Measurements from ENCODE around the gene P2RY13.

GRCh38 chr3:151356794-151357462, 27.6 kb upstream of the P2RY13 start:
- TF ChIP-seq TAF1 (IDR thresholded peaks at IDR 0.05; ENCODE audit: low read depth), result no peak
- TF ChIP-seq, protein P1, sequence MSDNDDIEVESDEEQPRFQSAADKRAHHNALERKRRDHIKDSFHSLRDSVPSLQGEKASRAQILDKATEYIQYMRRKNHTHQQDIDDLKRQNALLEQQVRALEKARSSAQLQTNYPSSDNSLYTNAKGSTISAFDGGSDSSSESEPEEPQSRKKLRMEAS (IDR thresholded peaks at IDR 0.05), result no peak
- TF ChIP-seq NFIC (IDR thresholded peaks at IDR 0.05), result no peak
- TF ChIP-seq CREB1 (IDR thresholded peaks at IDR 0.05; ENCODE audit: low read depth), result no peak
- TF ChIP-seq REST (IDR thresholded peaks at IDR 0.05; ENCODE audit: low read depth), result no peak
- no peak for TF ChIP-seq RAD21 (IDR thresholded peaks at IDR 0.05; ENCODE audit: low read depth)
